ENCODE results near the gene AUH.

- no peak for TF ChIP-seq POLR2AphosphoS5 (IDR thresholded peaks at IDR 0.05)
- TF ChIP-seq CTCF (IDR thresholded peaks at IDR 0.05), result no peak
- TF ChIP-seq POLR2A (IDR thresholded peaks at IDR 0.05), result no peak
Measured at GRCh38 chr9:91273853-91274552, 87.7 kb downstream of the AUH start.
